OCI-LY1 (cell line): ENCODE data around the gene CDH4.

Source experiments
- H2AFZ ChIP-seq: fragments of 200-600 bp; sonication (generic), shearing (Covaris generic); 2 replicates; pipeline ENCODE4 v1.6.0; 2014; ENCODE audit warnings: antibody characterized with exemption, mild to moderate bottlenecking, low read length
- H3F3A ChIP-seq: fragments of 200-600 bp; sonication (generic), shearing (Covaris generic); 2 replicates; pipeline ENCODE4 v1.6.0; 2014; ENCODE audit warnings: mild to moderate bottlenecking, antibody characterized with exemption, low read length, moderate library complexity; ENCODE audit not compliant: insufficient read depth
- H3K27ac ChIP-seq: fragments of 200-600 bp; sonication (generic); 2 replicates; pipeline ENCODE4 v1.5.1; 2014; ENCODE audit warnings: low read length, mixed run types, mild to moderate bottlenecking, low read depth; ENCODE audit not compliant: poor library complexity, severe bottlenecking
- H3K27me3 ChIP-seq: fragments of 200-600 bp; sonication (generic); 2 replicates; pipeline ENCODE4 v1.6.0; 2014; ENCODE audit warnings: antibody characterized with exemption, mild to moderate bottlenecking, low read length, moderate library complexity; ENCODE audit not compliant: insufficient read depth
- H3K36me3 ChIP-seq: fragments of 200-600 bp; sonication (generic); 2 replicates; pipeline ENCODE4 v1.6.1; 2014; ENCODE audit warnings: mild to moderate bottlenecking, antibody characterized with exemption, low read length, moderate library complexity, mixed read lengths; ENCODE audit not compliant: insufficient read depth
- H3K4me1 ChIP-seq: fragments of 200-600 bp; sonication (generic); 2 replicates; pipeline ENCODE4 v1.5.1; 2014; ENCODE audit warnings: mild to moderate bottlenecking, low read length, moderate library complexity; ENCODE audit not compliant: insufficient read depth, severe bottlenecking
- H3K4me2 ChIP-seq: fragments of 200-600 bp; sonication (generic), shearing (Covaris generic); 2 replicates; pipeline ENCODE4 v1.6.1; 2014; ENCODE audit warnings: low read length
- H3K4me3 ChIP-seq: fragments of 200-600 bp; sonication (generic); 2 replicates; pipeline ENCODE4 v1.5.1; 2014; ENCODE audit warnings: low read length, low read depth, mild to moderate bottlenecking, mixed read lengths; ENCODE audit not compliant: poor library complexity, severe bottlenecking
- H3K79me2 ChIP-seq: fragments of 200-600 bp; shearing (Covaris generic); 2 replicates; pipeline ENCODE4 v1.6.1; 2016; ENCODE audit warnings: mixed run types, low read length, mixed read lengths; ENCODE audit not compliant: insufficient read depth
- H3K9ac ChIP-seq: fragments of 200-600 bp; sonication (generic), shearing (Covaris generic); 2 replicates; pipeline ENCODE4 v1.6.1; 2014; ENCODE audit warnings: mild to moderate bottlenecking, low read length, mixed read lengths
- H3K9me2 ChIP-seq: fragments of 200-600 bp; sonication (generic), shearing (Covaris generic); 2 replicates; pipeline ENCODE4 v1.6.1; 2014; ENCODE audit warnings: low read depth, mild to moderate bottlenecking, low read length, mixed read lengths
- H3K9me3 ChIP-seq: fragments of 200-600 bp; shearing (Covaris generic); 2 replicates; pipeline ENCODE4 v1.6.1; 2014; ENCODE audit warnings: low read length, mixed read lengths
- H4K20me1 ChIP-seq: fragments of 200-600 bp; sonication (generic), shearing (Covaris generic); 2 replicates; pipeline ENCODE4 v1.6.0; 2016; ENCODE audit warnings: mild to moderate bottlenecking, low read length; ENCODE audit not compliant: insufficient read depth
- CTCF ChIP-seq: fragments of 200-600 bp; sonication (generic), shearing (Covaris generic); IDR thresholded peaks from 2 replicates; pipeline ENCODE4 v1.5.1; 2017; ENCODE audit warnings: mild to moderate bottlenecking, antibody characterized with exemption, low read length, moderate library complexity, mixed read lengths
- EZH2 ChIP-seq: fragments of 200-600 bp; sonication (generic), shearing (Covaris generic); IDR thresholded peaks from 2 replicates; pipeline ENCODE4 v1.8.0; 2017; ENCODE audit warnings: borderline replicate concordance, mixed run types, mild to moderate bottlenecking, antibody characterized with exemption, low read length, moderate library complexity, mixed read lengths

The CDH4 gene

GRCh38 chr20:61932711-61933480 lies 680.8 kb downstream of the CDH4 start:
- Histone ChIP-seq H3K4me2 (no peak overlapping the region), H3K9me3 (no peaks in the 10 kb centered on the region), H3K4me3 (no peak overlapping the region), H3K27ac (no peak overlapping the region), H3K79me2 (no peaks in the 10 kb centered on the region), H3K9me2 (no peaks in the 10 kb centered on the region), H3F3A (no peaks in the 10 kb centered on the region), H3K4me1 (no peaks in the 10 kb centered on the region), H3K36me3 (no peaks in the 10 kb centered on the region), H3K27me3 (peaks cover 15% of the 10 kb centered on the region; the same call in 1 of the 2 replicates), H2AFZ (no peak overlapping the region), H4K20me1 (no peaks in the 10 kb centered on the region), H3K9ac (no peak overlapping the region)
- TF ChIP-seq CTCF (no peak), EZH2 (no peak)

DNA sequence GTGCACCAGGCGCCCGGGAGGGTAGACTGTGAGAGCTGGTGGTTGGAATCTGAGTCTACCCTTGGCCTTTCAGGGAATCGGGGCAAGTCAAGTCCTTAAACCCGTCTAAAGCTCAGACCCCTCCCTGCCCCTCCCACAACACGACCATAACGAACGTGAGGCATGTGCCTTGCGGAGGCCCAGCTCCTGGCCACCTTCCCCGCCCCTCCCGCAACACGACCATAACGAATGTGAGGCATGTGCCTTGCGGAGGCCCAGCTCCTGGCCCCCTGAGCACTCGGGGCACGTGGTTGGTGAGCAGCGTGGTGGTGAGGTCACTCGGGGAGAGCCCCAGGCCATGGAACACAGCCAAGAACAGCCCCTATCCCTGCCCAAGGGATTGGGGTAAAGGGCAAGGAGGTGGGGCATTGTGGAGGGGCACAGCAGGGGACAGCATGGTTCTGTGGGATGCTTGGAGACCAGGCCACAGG lies 681.5 kb downstream of the CDH4 start:
- H3K27ac ChIP-seq = no peak overlapping the region
- H3K27me3 ChIP-seq = peaks cover 15% of the 10 kb centered on the region; the same call in 1 of the 2 replicates
- H4K20me1 ChIP-seq = no peaks in the 10 kb centered on the region
- H3K79me2 ChIP-seq = no peaks in the 10 kb centered on the region
- H2AFZ ChIP-seq = no peak overlapping the region
- TF ChIP-seq CTCF = no peak
- no peak for TF ChIP-seq EZH2
- no peak overlapping the region for H3K4me2 ChIP-seq
- no peaks in the 10 kb centered on the region for H3K36me3 ChIP-seq
- H3K9ac ChIP-seq = no peak overlapping the region
- H3K9me2 ChIP-seq = no peaks in the 10 kb centered on the region
- no peaks in the 10 kb centered on the region for H3F3A ChIP-seq
- H3K9me3 ChIP-seq = no peaks in the 10 kb centered on the region
- no peaks in the 10 kb centered on the region for H3K4me1 ChIP-seq
- H3K4me3 ChIP-seq = no peak overlapping the region

DNA sequence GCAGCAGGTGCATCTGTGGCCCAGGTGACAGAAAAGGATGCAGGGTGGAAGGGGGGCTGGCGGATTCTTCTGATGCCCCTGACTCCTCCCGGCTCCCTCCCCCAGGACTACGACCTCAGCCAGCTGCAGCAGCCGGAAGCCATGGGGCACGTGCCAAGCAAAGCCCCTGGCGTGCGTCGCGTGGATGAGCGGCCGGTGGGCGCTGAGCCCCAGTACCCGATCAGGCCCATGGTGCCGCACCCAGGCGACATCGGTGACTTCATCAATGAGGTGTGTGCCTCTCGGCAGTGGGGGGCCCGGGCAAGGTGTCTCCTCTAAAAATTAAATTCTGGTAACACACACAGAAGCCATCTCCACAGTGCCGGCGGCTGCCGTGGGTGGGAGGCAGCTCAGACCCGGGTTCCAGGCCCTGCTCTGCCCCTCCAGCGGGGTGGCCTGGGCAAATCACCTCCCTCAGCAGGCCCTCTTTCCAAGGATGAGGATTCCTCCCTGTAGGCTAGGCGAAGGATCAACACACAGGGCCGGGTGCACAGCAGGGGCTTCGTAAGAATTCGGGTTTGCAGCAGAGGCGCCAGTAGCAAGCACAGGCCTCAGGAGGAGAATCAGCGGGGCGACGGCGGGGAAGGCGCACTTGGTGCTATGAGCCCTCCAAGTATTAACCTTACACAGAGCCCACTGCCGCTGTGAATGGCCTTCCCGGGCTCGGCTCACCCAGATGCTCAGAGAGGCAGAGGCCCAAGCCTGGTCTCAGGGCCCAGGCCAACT lies 682.1 kb downstream of the CDH4 start:
- Histone ChIP-seq H4K20me1 (no peaks in the 10 kb centered on the region), H3K4me1 (no peaks in the 10 kb centered on the region), H3K4me3 (no peak overlapping the region), H3K36me3 (no peaks in the 10 kb centered on the region), H3F3A (no peaks in the 10 kb centered on the region), H3K27me3 (peaks cover 15% of the 10 kb centered on the region; the same call in 1 of the 2 replicates), H3K9ac (no peak overlapping the region), H3K9me2 (no peaks in the 10 kb centered on the region), H2AFZ (no peak overlapping the region), H3K27ac (no peak overlapping the region), H3K4me2 (no peak overlapping the region), H3K9me3 (no peaks in the 10 kb centered on the region), H3K79me2 (no peaks in the 10 kb centered on the region)
- TF ChIP-seq EZH2 (no peak), CTCF (no peak)
